Esophagus muscularis mucosa (tissue), 4 donors: ENCODE data around the gene CHRND. TPM values are rescaled to one million over a fixed set of nuclear protein-coding genes. Genes with fewer than 3 reads are reported as not detected.

ENCODE experiments used
- DNase-seq: peaks from one replicate; pipeline ENCODE4 v3.0.0-alpha.2; 2017; ENCODE audit errors: extremely low spot score
- H3K27ac ChIP-seq, 4 donors: fragments of 200-600 bp; sonication (generic); replicated peaks in 1 of 4; 1 replicate in 3 of 4; 2 replicates in 1 of 4; pipeline ENCODE4 v1.5.1; 2016 to 2019; ENCODE audit warnings: mild to moderate bottlenecking in 1 of 4
- H3K27me3 ChIP-seq, 4 donors: fragments of 200-600 bp; sonication (generic); one replicate each; pipeline versions ENCODE4 v1.5.1 to v1.6.0; 2016 to 2019
- H3K36me3 ChIP-seq, 4 donors: fragments of 200-600 bp; sonication (generic); one replicate each; pipeline ENCODE4 v1.5.1; 2016 to 2019
- H3K4me1 ChIP-seq, 4 donors: fragments of 200-600 bp; sonication (generic); one replicate each; pipeline ENCODE4 v1.5.1; 2016 to 2019
- H3K4me3 ChIP-seq, 4 donors: fragments of 200-600 bp; sonication (generic); 1 replicate in 2 of 4; 2 replicates in 2 of 4; pipeline ENCODE4 v1.5.1; 2016 to 2019; ENCODE audit warnings: mild to moderate bottlenecking in 4 of 4, moderate library complexity in 1 of 4
- H3K9me3 ChIP-seq, 4 donors: fragments of 200-600 bp; sonication (generic); 1 replicate in 3 of 4; 2 replicates in 1 of 4; pipeline ENCODE4 v1.5.1; 2016 to 2019
- EP300 ChIP-seq: sonication (generic); formaldehyde crosslinking; IDR thresholded peaks from one replicate; pipeline ENCODE4 v1.6.1; 2017; ENCODE audit warnings: antibody characterized with exemption
- POLR2A ChIP-seq: fragments of 450-650 bp; IDR thresholded peaks from one replicate; pipeline ENCODE4 v1.6.1; 2017; ENCODE audit warnings: antibody characterized with exemption, moderate library complexity, mild to moderate bottlenecking, low read depth
- POLR2AphosphoS5 ChIP-seq, 2 donors: sonication (generic); formaldehyde crosslinking; IDR thresholded peaks; one replicate each; pipeline ENCODE4 v1.6.1; 2017; ENCODE audit warnings: antibody characterized with exemption in 2 of 2
- WGBS: methylation state at CpG from one replicate; pipeline ENCODE4 v1.1.5; 2018; 5-methylcytosine and 5-hydroxymethylcytosine counted together
- intact Hi-C: fragments of 100-400 bp; cut with DNase I; formaldehyde crosslinking; loops from one replicate; pipeline ENCODE4 v1.15.1; 2023
- total RNA-seq, 4 donors: library from RNA; depleted of rRNA; stranded (reverse); fragments of >200 nt; gene quantifications; one replicate each; pipeline versions ENCODE4 v1.1.0 to v1.2.1, GENCODE V29; 2016
- TF ChIP-seq, protein P1 (sequence below), 3 experiments: fragments of 200-600 bp in 2 of 3; fragments of 450-650 bp in 1 of 3; sonication (generic) in 2 of 3; IDR thresholded peaks; one replicate each; pipeline ENCODE4 v1.5.1; 2017 to 2019; ENCODE audit warnings: antibody characterized with exemption in 3 of 3, mild to moderate bottlenecking in 2 of 3, moderate library complexity in 1 of 3

Gene CHRND
- total RNA-seq, 4 donors from 2014 or later = not detected

DNA sequence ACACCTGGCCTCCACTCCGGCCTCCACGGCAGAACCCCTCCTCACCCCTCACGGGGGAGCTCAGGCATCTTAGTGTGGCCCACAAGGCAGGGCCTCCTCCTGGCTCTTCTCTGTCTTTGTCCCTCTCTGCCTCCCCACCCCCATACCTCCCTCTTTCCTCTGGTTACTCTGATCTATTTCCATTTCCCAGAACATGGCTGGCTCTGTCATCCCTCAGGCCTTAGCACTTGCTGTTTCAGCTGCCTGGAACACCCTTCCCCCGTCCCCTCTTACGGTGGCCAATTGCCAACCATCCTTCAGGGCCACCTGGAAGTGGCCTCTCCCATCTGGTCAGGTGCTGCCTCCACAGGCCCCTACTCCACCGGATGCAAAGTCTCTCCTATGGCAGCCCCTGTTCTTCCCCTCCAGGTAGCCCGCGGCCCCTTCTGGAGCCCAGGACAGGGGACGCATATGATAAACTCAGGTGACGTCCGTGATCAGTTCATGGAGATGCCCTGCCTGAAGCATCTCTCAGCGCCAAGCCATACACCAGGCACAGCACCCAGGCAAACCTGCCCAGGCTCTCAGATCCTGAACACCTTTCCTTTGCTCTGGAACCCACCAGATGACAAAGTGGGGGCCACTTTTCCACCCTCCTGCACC, 34.7 kb upstream of the CHRND start:
- Histone ChIP-seq H3K27me3 (peaks cover 0 to 53% (median 11%) of the 10 kb centered on the region in 4 donors), H3K4me1 (peaks cover 0 to 19% (median 16%) of the 10 kb centered on the region in 4 donors), H3K9me3 (no peaks in the 10 kb centered on the region), H3K4me3 (no peak overlapping the region), H3K36me3 (no peaks in the 10 kb centered on the region), H3K27ac (no peak overlapping the region)
- intact Hi-C loops = no loop called here
- TF ChIP-seq, protein P1, sequence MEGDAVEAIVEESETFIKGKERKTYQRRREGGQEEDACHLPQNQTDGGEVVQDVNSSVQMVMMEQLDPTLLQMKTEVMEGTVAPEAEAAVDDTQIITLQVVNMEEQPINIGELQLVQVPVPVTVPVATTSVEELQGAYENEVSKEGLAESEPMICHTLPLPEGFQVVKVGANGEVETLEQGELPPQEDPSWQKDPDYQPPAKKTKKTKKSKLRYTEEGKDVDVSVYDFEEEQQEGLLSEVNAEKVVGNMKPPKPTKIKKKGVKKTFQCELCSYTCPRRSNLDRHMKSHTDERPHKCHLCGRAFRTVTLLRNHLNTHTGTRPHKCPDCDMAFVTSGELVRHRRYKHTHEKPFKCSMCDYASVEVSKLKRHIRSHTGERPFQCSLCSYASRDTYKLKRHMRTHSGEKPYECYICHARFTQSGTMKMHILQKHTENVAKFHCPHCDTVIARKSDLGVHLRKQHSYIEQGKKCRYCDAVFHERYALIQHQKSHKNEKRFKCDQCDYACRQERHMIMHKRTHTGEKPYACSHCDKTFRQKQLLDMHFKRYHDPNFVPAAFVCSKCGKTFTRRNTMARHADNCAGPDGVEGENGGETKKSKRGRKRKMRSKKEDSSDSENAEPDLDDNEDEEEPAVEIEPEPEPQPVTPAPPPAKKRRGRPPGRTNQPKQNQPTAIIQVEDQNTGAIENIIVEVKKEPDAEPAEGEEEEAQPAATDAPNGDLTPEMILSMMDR (IDR thresholded peaks at IDR 0.05) = no peak
- TF ChIP-seq EP300 = no peak
- TF ChIP-seq POLR2A = no peak
- no peak for TF ChIP-seq POLR2AphosphoS5 (IDR thresholded peaks at IDR 0.05)
- WGBS = 81% methylated on average over 12 of the region's 12 CpGs
- no peak for DNase-seq

DNA sequence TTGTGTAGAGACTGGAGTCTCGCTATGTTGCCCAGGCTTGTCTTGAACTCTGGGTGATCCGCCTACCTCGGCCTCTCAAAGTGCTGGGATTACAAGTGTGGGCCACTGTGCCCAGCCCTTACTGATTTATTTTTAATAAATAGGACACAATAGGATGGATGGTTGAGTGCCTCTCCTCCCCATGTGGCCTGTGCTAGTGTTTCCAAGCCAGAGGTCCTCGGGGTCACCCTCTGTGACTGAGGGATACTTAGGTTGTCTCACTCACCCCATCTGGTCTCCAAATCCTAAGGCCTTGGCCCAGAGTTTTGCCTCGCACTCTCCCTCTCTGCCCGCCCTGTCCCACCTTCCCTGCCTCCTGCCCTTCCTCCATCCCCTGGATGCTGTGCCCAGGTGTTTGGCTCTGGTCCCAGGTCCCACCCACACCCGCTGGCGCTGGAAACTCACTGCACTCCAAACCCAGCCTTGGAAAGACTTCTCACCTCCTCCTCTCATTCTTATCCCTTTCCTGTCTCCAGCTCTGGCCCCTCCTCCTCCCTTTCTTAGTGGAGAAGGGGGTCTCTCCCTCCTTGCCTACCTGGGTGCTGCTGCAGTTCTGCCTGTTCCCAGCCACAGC, 33.6 kb upstream of the CHRND start:
- intact Hi-C loops = no loop called here
- TF ChIP-seq, protein P1 (IDR thresholded peaks at IDR 0.05) = no peak
- TF ChIP-seq POLR2A (no peak), POLR2AphosphoS5 (IDR thresholded peaks at IDR 0.05) (no peak), EP300 (no peak)
- Histone ChIP-seq H3K36me3 (no peaks in the 10 kb centered on the region), H3K27me3 (peaks cover 0 to 53% (median under 1%) of the 10 kb centered on the region in 4 donors), H3K4me1 (peaks cover 0 to 8% (median 5%) of the 10 kb centered on the region in 4 donors), H3K27ac (no peak overlapping the region), H3K4me3 (no peak overlapping the region), H3K9me3 (no peaks in the 10 kb centered on the region)
- 75% methylated on average over 8 of the region's 8 CpGs for WGBS
- no peak for DNase-seq

DNA sequence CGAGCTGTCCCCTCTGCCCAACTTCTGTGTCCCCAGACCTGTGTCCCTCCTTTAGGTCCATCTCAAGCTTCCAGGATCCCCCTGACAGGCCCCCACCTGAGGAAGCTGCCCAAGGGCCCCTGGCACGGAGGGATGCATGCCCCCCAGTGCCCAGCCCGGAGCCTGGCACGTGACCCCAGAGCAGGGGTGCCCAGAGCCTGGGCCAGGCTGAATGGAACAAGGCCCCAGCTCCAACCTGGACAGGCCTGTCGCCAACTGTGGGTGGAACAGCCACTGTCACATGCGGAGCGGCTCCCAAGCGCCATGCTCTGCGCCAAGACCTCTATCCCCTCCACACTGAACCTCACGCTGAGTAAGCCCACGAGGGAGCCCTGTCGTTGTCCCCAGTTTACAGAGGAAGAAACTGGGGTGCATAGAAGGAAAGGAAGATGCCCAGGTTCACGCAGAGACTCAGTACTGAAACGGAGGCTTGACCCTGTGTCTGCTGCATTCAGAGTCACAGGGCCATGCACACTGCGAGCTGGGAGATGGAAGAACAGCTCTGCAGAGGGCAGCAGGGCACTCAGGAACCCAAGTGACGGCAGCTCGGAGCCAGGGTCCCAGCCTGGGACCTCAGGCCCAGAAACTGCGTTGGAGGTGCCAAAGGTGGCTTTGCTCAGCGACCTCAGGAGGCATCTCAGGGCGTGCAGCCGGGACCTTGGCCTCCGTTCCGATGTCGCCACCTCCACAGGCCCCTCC, 32.8 kb upstream of the CHRND start:
- Histone ChIP-seq H3K4me1 (no peaks in the 10 kb centered on the region), H3K4me3 (no peak overlapping the region), H3K9me3 (no peaks in the 10 kb centered on the region), H3K27ac (no peak overlapping the region), H3K36me3 (no peaks in the 10 kb centered on the region), H3K27me3 (peaks cover 0 to 47% (median 0%) of the 10 kb centered on the region in 4 donors)
- TF ChIP-seq POLR2A = no peak
- TF ChIP-seq EP300 = no peak
- TF ChIP-seq, protein P1 (IDR thresholded peaks at IDR 0.05) = no peak
- no peak for TF ChIP-seq POLR2AphosphoS5 (IDR thresholded peaks at IDR 0.05)
- intact Hi-C loops = no loop called here
- 83% methylated on average over 21 of the region's 24 CpGs for WGBS
- DNase-seq = no peak

DNA sequence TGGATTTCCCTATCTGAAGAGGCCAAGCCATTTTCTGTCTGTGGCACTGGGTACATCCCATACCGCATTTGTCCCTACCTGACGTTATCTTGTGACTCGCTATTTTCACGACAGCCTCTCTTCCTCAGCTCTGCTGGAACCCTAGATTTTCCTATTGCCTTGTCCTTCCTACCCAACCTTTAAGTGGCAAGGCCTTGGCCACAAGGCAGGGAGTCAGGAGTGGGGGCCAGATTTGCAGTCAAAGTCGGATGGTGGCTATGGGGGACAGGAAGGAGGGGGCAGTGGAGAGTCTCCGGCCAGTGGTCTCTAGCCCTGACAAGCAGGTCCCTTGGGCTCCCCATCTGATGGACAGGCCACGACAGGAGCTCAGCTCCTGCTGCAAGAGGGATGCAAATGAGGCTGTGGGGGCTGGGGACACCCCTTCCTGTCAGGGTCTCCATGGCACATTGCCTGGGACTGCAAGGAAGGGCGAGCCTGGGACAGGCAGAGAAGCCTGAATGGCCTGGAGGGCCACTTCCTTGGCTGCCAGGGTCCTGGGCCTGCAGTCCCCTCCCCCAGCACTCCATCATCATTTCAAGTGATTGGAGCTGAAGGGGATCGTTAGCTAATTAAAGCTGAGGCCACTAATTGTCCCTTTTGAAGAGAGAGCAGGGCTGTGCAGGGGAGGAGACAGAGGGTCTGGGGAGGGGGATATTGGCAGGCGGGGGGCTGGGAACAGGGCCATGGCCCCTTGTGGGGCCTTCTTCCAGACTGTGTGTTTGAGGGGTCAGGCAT, 32.1 kb upstream of the CHRND start:
- intact Hi-C loops = no loop called here
- no peak overlapping the region for H3K27ac ChIP-seq
- WGBS = 83% methylated on average over 10 of the region's 10 CpGs
- H3K4me3 ChIP-seq = no peak overlapping the region
- no peak for TF ChIP-seq POLR2A
- TF ChIP-seq POLR2AphosphoS5 (IDR thresholded peaks at IDR 0.05) = no peak
- H3K36me3 ChIP-seq = no peaks in the 10 kb centered on the region
- no peak for DNase-seq
- peaks cover 0 to 40% (median 0%) of the 10 kb centered on the region in 4 donors for H3K27me3 ChIP-seq
- H3K4me1 ChIP-seq = no peaks in the 10 kb centered on the region
- H3K9me3 ChIP-seq = no peaks in the 10 kb centered on the region
